ENCODE measurements around the gene FSTL5. TPM values are rescaled to one million over a fixed set of nuclear protein-coding genes. Genes with fewer than 3 reads are reported as not detected.

FSTL5 gene
- total RNA-seq, 2 experiments from 2014 or later = not detected

DNA sequence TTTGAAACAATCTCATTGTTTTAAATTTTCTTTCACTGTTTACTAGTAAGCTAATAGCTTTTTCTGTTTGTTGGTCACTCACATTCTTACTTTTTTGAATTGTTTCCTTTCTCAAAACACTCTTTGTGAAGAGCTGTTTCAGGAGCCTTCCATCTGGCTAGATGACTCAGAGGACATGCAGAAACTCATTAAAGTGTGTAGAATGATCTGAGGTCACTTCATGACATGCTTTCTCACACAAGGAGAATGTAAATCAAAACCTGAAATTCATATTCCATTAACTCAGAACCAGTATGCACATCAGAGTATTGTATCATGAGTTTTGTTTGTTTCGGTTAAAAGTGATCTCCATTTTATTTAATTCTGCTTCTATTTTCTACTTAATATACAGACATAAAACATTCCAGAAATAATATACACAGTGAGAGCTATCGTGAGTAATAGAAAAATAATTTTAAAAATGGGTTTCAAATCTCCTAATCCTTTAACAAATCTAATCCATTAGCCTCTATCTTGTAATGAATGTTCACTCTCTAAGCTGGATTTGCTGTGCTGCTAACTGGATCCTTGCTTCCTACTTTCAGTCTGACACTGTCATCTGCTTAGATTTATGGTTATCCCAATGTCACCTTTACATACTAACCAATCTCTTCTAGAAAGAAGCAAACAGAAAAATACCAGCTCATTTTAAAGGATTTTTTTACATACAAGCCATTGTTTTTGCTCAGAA, 449.6 kb downstream of the FSTL5 start:
- POLR2A ChIA-PET = no interaction called here
- DNase-seq (no peak), ATAC-seq (no peak)
- no peaks in the 10 kb centered on the region for H3K36me3 Mint-ChIP-seq (ENCODE audit: low read depth)
- CTCF ChIA-PET = no interaction called here
- H3K27ac Mint-ChIP-seq = no peak overlapping the region
- no peaks in the 10 kb centered on the region for H3K4me1 Mint-ChIP-seq (ENCODE audit: low read depth)
- no peaks in the 10 kb centered on the region for H3K27me3 Mint-ChIP-seq (ENCODE audit: low read depth)
- no peak overlapping the region for H3K4me3 Mint-ChIP-seq
- no peaks in the 10 kb centered on the region for H3K9me3 Mint-ChIP-seq (ENCODE audit: insufficient read depth)

DNA sequence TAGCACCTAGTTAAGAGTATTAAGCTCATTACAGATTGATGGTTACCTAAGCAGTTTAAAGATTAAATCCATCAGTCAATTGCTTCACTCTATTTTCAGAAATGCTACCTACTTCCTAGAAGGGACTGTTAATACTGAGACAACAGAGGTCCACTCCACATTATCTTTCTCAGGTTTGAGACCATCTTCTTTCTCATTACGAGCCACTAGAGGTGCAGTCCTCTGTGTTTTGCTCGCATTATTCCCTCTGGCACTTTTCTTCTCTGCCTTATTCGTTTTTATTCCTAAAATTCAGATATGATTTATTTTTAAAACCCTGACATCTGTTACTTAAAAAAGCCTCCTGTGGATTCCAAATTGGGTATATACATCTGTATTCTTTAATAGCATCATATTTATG, 459.1 kb downstream of the FSTL5 start:
- Mint-ChIP-seq H3K27me3 (ENCODE audit: low read depth) (no peaks in the 10 kb centered on the region), H3K36me3 (ENCODE audit: low read depth) (no peaks in the 10 kb centered on the region), H3K27ac (no peak overlapping the region), H3K4me3 (no peak overlapping the region), H3K9me3 (ENCODE audit: insufficient read depth) (no peaks in the 10 kb centered on the region), H3K4me1 (ENCODE audit: low read depth) (no peaks in the 10 kb centered on the region)
- ChIA-PET POLR2A (no interaction called here), CTCF (no interaction called here)
- ATAC-seq (no peak), DNase-seq (no peak)

DNA sequence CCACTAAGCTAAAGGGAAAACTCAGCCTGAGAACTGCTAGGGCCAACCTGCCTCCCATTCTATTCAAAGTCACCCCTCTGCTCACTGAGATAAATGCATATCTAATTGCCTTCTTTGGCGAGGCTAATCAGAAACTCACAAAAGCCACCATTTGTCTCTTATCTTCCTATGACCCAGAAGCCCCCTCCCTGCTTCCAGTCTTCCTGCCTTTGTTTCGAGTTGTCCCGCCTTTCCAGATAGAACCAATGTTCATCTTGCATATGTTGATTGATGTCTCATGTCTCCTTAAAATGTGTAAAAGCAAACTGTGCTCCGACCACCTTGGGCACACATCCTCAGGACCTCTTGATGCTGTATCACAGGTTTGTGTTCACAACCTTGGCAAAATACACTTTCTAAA, 459.8 kb downstream of the FSTL5 start:
- DNase-seq = no peak
- Mint-ChIP-seq H3K36me3 (ENCODE audit: low read depth) (no peaks in the 10 kb centered on the region), H3K27ac (no peak overlapping the region), H3K4me1 (ENCODE audit: low read depth) (no peaks in the 10 kb centered on the region), H3K9me3 (ENCODE audit: insufficient read depth) (no peaks in the 10 kb centered on the region), H3K4me3 (no peak overlapping the region), H3K27me3 (ENCODE audit: low read depth) (no peaks in the 10 kb centered on the region)
- ATAC-seq = no peak
- CTCF ChIA-PET = no interaction called here
- POLR2A ChIA-PET = no interaction called here

DNA sequence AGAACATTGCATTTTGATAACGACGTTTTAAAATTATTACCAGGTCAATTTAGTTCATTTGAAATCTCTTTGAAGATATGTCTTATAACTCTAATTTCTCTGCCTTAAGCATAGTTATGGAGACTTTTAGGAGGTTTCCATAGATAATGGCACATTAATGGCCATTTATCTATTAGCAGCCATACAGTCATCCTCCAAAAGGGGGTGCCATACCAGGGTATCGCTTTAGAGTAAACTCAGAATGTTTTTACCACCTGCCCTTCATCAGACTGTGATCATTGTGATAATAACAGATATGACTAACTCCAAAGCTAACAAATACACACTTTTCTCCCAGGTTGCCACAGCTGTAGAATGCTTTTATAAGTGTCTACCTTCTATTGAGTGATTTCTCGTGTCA, 461.5 kb downstream of the FSTL5 start:
- H3K4me3 Mint-ChIP-seq = no peak overlapping the region
- ChIA-PET POLR2A (no interaction called here), CTCF (no interaction called here)
- ATAC-seq = no peak
- H3K27ac Mint-ChIP-seq = no peak overlapping the region
- no peaks in the 10 kb centered on the region for H3K27me3 Mint-ChIP-seq (ENCODE audit: low read depth)
- H3K36me3 Mint-ChIP-seq (ENCODE audit: low read depth) = no peaks in the 10 kb centered on the region
- DNase-seq = no peak
- H3K9me3 Mint-ChIP-seq (ENCODE audit: insufficient read depth) = no peaks in the 10 kb centered on the region
- H3K4me1 Mint-ChIP-seq (ENCODE audit: low read depth) = no peaks in the 10 kb centered on the region

DNA sequence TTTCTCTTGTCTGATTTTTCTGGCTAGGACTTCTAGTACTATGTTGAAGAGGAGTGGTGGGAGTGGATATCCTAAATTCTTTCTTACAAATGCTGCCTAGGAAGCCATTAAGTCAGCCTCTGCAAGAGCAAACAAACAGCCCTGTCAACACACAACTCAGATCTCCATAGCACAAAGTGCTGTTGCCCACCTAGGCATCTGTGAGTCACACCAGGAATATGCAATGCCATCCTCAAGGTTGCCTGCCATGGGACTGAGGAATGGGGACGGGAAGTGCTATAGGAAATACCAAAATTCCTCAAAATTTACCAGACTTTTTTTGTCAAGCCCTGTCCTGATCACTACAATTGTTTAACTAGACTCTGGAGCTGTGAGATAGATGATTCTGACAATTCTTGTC, 466.9 kb downstream of the FSTL5 start:
- Mint-ChIP-seq H3K27me3 (ENCODE audit: low read depth) (no peaks in the 10 kb centered on the region), H3K9me3 (ENCODE audit: insufficient read depth) (peaks cover 4% of the 10 kb centered on the region), H3K4me3 (no peak overlapping the region), H3K4me1 (ENCODE audit: low read depth) (no peaks in the 10 kb centered on the region), H3K27ac (no peak overlapping the region), H3K36me3 (ENCODE audit: low read depth) (no peaks in the 10 kb centered on the region)
- ChIA-PET CTCF (no interaction called here), POLR2A (no interaction called here)
- DNase-seq (no peak), ATAC-seq (no peak)

DNA sequence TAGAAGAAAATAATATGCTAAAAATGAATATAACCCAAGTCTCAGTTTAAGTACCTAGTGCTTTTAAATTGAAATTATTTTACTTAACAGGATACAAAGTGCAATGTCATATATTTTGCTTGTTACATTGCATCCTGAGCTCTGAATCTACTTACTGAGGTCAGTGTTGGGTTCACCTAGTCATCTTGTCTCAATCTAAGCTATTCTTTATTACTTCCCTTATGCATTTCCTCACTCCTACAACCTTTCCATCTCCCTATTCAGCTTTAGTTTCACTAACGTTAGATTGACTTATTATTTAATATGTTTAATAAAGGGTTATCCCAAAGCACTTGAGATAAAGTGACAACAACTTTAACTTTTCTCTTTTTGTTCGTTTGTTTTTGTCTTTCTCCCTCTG, 483.7 kb downstream of the FSTL5 start:
- CTCF ChIA-PET = no interaction called here
- ATAC-seq = no peak
- H3K4me1 Mint-ChIP-seq (ENCODE audit: low read depth) = no peaks in the 10 kb centered on the region
- no peak for DNase-seq
- POLR2A ChIA-PET = no interaction called here
- H3K4me3 Mint-ChIP-seq = no peak overlapping the region
- peaks cover 3% of the 10 kb centered on the region for H3K9me3 Mint-ChIP-seq (ENCODE audit: insufficient read depth)
- H3K27me3 Mint-ChIP-seq (ENCODE audit: low read depth) = no peaks in the 10 kb centered on the region
- no peaks in the 10 kb centered on the region for H3K36me3 Mint-ChIP-seq (ENCODE audit: low read depth)
- no peak overlapping the region for H3K27ac Mint-ChIP-seq

DNA sequence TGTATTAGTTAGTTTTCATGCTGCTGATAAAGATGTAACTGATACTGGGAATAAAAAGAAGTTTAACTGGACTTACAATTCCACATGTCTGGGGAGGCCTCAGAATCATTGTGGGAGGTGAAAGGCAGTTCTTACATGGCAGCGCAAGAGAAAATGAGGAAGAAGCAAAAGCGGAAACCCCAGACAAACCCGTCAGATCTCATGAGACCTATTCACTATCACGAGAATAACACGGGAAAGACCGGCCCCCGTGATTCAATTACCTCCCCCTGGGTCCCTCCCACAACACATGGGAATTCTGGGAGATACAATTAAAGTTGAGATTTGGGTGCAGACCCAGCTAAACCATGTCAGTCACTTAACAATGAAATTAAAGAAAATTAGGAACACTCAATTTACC, 499.1 kb downstream of the FSTL5 start:
- Mint-ChIP-seq H3K27me3 (ENCODE audit: low read depth) (no peaks in the 10 kb centered on the region), H3K4me1 (ENCODE audit: low read depth) (no peaks in the 10 kb centered on the region), H3K9me3 (ENCODE audit: insufficient read depth) (peaks cover 14% of the 10 kb centered on the region), H3K36me3 (ENCODE audit: low read depth) (no peaks in the 10 kb centered on the region), H3K27ac (no peak overlapping the region), H3K4me3 (no peak overlapping the region)
- ChIA-PET POLR2A (no interaction called here), CTCF (no interaction called here)
- ATAC-seq (no peak), DNase-seq (no peak)

DNA sequence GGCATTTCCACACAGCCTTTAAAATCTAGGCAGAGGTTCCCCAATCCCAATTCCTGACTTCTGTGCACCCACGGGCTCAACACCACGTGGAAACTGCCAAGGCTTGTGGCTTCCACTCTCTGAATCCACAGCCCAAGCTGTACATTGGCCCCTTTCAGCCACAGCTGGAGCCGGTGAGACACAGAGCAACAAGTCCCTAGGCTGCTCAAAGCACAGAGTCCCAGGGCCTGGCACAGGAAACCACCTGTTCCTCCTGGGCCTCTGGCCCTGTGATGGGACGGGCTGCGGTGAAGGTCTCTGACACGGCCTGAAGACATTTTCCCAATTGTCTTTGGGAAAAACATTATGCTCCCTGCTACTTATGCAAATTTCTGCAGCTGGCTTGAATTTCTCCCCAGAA, 500.0 kb downstream of the FSTL5 start:
- DNase-seq (no peak), ATAC-seq (no peak)
- H3K4me3 Mint-ChIP-seq = no peak overlapping the region
- peaks cover 14% of the 10 kb centered on the region for H3K9me3 Mint-ChIP-seq (ENCODE audit: insufficient read depth)
- POLR2A ChIA-PET = no interaction called here
- CTCF ChIA-PET = no interaction called here
- no peak overlapping the region for H3K27ac Mint-ChIP-seq
- no peaks in the 10 kb centered on the region for H3K27me3 Mint-ChIP-seq (ENCODE audit: low read depth)
- no peaks in the 10 kb centered on the region for H3K36me3 Mint-ChIP-seq (ENCODE audit: low read depth)
- H3K4me1 Mint-ChIP-seq (ENCODE audit: low read depth) = no peaks in the 10 kb centered on the region

DNA sequence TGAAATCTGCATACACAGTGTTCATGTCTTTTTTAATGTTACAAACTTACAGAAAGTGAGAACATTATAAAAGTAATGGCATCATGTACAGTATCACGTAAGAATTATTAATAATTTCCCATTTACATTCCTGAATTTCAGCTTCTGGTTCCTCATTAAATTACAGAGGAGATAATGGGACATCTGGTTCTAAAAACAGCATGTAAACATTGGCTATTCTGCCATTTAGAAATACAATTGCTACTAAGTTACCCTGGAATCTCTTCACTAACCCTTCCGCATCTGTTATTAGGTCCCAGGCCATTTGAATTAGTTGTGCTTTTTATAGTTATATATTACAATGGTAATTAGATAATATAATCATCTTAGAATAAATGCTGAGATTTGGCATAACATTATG, 505.1 kb downstream of the FSTL5 start:
- POLR2A ChIA-PET = no interaction called here
- DNase-seq (no peak), ATAC-seq (no peak)
- no peaks in the 10 kb centered on the region for H3K36me3 Mint-ChIP-seq (ENCODE audit: low read depth)
- no peak overlapping the region for H3K4me3 Mint-ChIP-seq
- H3K4me1 Mint-ChIP-seq (ENCODE audit: low read depth) = no peaks in the 10 kb centered on the region
- CTCF ChIA-PET = no interaction called here
- H3K9me3 Mint-ChIP-seq (ENCODE audit: insufficient read depth) = peaks cover 4% of the 10 kb centered on the region
- no peaks in the 10 kb centered on the region for H3K27me3 Mint-ChIP-seq (ENCODE audit: low read depth)
- no peak overlapping the region for H3K27ac Mint-ChIP-seq

DNA sequence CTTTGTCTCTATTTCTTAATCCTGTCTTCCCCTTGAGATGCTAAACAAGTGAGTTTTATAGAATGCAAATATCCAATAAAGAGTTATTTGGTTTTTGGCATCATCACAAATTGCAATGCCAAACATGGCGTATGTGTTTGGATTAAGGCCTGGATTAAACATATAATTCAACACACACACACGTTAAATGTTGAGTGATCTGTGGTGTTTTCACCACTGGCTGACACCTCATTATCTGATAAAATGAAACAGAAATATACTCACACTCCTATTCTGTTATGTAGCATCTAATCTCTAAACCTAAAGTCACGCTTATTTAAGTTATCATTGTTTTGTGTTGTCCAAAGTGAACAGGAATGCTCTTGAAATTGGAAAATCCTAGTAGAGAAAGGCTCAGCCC, 506.2 kb downstream of the FSTL5 start:
- no peak overlapping the region for H3K27ac Mint-ChIP-seq
- no peaks in the 10 kb centered on the region for H3K4me1 Mint-ChIP-seq (ENCODE audit: low read depth)
- ATAC-seq (no peak), DNase-seq (no peak)
- H3K9me3 Mint-ChIP-seq (ENCODE audit: insufficient read depth) = peaks cover 4% of the 10 kb centered on the region
- ChIA-PET CTCF (no interaction called here), POLR2A (no interaction called here)
- H3K4me3 Mint-ChIP-seq = no peak overlapping the region
- no peaks in the 10 kb centered on the region for H3K27me3 Mint-ChIP-seq (ENCODE audit: low read depth)
- no peaks in the 10 kb centered on the region for H3K36me3 Mint-ChIP-seq (ENCODE audit: low read depth)

DNA sequence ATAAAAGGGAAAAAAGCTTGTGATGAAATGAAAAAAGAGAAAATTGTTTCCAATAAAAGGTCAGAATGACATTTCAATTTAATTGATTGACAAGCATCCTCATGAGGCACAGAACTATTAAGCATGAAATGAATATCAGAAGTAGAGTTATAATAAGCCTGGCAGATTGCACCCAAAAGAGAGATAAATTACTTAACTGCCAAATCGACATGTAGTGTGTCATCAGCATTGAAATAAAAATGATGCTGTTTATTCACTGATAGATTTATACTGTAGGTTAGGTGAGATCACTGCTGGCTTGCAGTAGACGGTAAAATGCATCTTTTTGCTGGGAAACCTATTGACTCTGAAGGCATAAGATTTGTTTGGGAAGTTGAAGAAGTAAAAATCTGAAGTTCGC, 507.2 kb downstream of the FSTL5 start:
- H3K4me1 Mint-ChIP-seq (ENCODE audit: low read depth) = no peaks in the 10 kb centered on the region
- no peak overlapping the region for H3K4me3 Mint-ChIP-seq
- no peak for ATAC-seq
- no peak overlapping the region for H3K27ac Mint-ChIP-seq
- H3K36me3 Mint-ChIP-seq (ENCODE audit: low read depth) = no peaks in the 10 kb centered on the region
- DNase-seq = no peak
- ChIA-PET CTCF (no interaction called here), POLR2A (no interaction called here)
- peaks cover 4% of the 10 kb centered on the region for H3K9me3 Mint-ChIP-seq (ENCODE audit: insufficient read depth)
- no peaks in the 10 kb centered on the region for H3K27me3 Mint-ChIP-seq (ENCODE audit: low read depth)

DNA sequence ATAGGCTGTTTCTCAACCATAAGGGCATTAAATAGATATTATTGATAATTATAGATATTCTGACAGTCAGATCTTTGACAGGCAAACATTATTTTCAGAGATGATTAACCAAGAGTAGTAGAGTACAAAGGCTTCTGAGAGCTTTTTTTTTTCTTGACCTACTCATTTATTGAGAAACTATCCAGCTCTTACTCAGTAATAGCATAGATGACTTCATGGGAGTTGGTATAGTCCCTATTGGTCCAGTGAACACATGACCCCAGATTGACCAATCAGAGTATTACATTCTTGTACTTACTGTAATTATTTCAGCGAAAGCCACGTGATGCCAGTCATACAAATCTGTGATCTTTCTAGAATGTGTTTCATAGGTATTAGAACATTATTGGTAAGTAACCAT, 508.7 kb downstream of the FSTL5 start:
- ChIA-PET CTCF (no interaction called here), POLR2A (no interaction called here)
- ATAC-seq = no peak
- Mint-ChIP-seq H3K27me3 (ENCODE audit: low read depth) (no peaks in the 10 kb centered on the region), H3K27ac (no peak overlapping the region), H3K4me1 (ENCODE audit: low read depth) (no peaks in the 10 kb centered on the region), H3K36me3 (ENCODE audit: low read depth) (no peaks in the 10 kb centered on the region), H3K9me3 (ENCODE audit: insufficient read depth) (peaks cover 4% of the 10 kb centered on the region), H3K4me3 (no peak overlapping the region)
- DNase-seq = no peak

DNA sequence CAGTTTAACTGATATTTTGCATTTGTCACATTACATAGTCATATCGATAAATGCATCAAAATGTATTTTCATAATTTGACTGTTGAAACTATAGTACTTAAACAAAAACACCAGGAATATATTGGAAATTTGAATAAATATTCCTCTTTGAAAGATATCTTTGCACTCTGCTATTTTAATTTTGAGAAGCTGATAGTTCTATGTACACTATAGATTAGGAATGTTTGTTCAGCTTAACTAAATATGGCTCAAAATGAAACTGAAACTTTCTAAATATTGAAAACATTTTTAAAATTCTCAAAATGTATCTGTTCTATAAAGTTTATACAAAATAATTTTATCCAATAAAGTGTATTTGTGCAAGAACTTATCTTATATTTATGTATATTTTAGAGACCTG, 510.1 kb downstream of the FSTL5 start:
- DNase-seq = no peak
- no peaks in the 10 kb centered on the region for H3K27me3 Mint-ChIP-seq (ENCODE audit: low read depth)
- POLR2A ChIA-PET = no interaction called here
- H3K4me1 Mint-ChIP-seq (ENCODE audit: low read depth) = no peaks in the 10 kb centered on the region
- CTCF ChIA-PET = no interaction called here
- no peak overlapping the region for H3K4me3 Mint-ChIP-seq
- peaks cover 14% of the 10 kb centered on the region for H3K9me3 Mint-ChIP-seq (ENCODE audit: insufficient read depth)
- no peaks in the 10 kb centered on the region for H3K36me3 Mint-ChIP-seq (ENCODE audit: low read depth)
- no peak for ATAC-seq
- H3K27ac Mint-ChIP-seq = no peak overlapping the region
